Measurements from ENCODE around the gene HOXA13.

- TF ChIP-seq CTCF (IDR thresholded peaks at IDR 0.05) (no peak), POLR2A (IDR thresholded peaks at IDR 0.05) (no peak)
Measured at GRCh38 chr7:27173956-27174873, 25.7 kb downstream of the HOXA13 start, which contains the start of gene HOXA10.

Measured in stomach (tissue), 4 donors.